K562 (cell line): ENCODE measurements around the gene PDE1C. TPM values are rescaled to one million over a fixed set of nuclear protein-coding genes. Genes with fewer than 3 reads are reported as not detected.

Experiments used
- ATAC-seq: fragments of 200-7000 bp; cut with Tn5 transposase; 3 replicates; pipeline ENCODE4 v1.9.1; 2020; ENCODE audit warnings: moderate library complexity
- BruUV-seq: library from RNA; stranded (reverse); fragments of 400-500 nt; replicated peaks from 2 replicates; lab custom pipeline; 2021; lab: Mats Ljungman, UMichigan
- CTCF ChIA-PET: fragments of 300-600 bp; formaldehyde crosslinking; extraction: SDS; loops from one replicate; lab custom pipeline; 2021; ENCODE audit warnings: low intra/inter-chr PET ratio; lab: Yijun Ruan, JAX
- POLR2A ChIA-PET: fragments of 300-600, 350-650 bp; sonication (Branson Sonifier 250); formaldehyde crosslinking; extraction: SDS; loops from one replicate; lab custom pipeline; 2021; ENCODE audit warnings: antibody characterized with exemption, inconsistent platforms; lab: Yijun Ruan, JAX
- DNase-seq, 4 experiments: peaks; one replicate each; pipeline versions ENCODE4 v3.0.0 to v3.0.0-alpha.2; 2011 to 2018; ENCODE audit warnings: low spot score in 3 of 4, mixed read lengths in 3 of 4; ENCODE audit errors: extremely low read depth in 1 of 4
- FAIRE-seq: peaks from 2 replicates; lab custom pipeline; 2011; peaks lifted over from hg19 to GRCh38; lab: Jason Lieb, UNC
- H2AFZ ChIP-seq: 2 replicates; pipeline ENCODE4 v1.6.0; 2011; ENCODE audit warnings: low read depth, low read length, control low read depth, inconsistent platforms
- H3K27ac ChIP-seq: fragments of 200-600 bp; 3 replicates; pipeline ENCODE4 v1.8.0; 2011; ENCODE audit warnings: low read depth, mild to moderate bottlenecking, control low read depth, inconsistent platforms, low read length, moderate library complexity, mixed read lengths; ENCODE audit errors: extremely low read depth
- H3K27me3 ChIP-seq, 2 experiments: fragments of 300-600 bp in 1 of 2; 2 replicates in 1 of 2; 3 replicates in 1 of 2; pipeline versions ENCODE4 v1.6.0 to v1.8.0; 2011; ENCODE audit warnings: inconsistent platforms in 2 of 2, low read length in 2 of 2, mild to moderate bottlenecking in 1 of 2, mixed read lengths in 1 of 2, moderate library complexity in 1 of 2; ENCODE audit not compliant: control insufficient read depth in 2 of 2, insufficient read depth in 2 of 2
- H3K36me3 ChIP-seq: fragments of 300-600 bp; 3 replicates; pipeline ENCODE4 v1.8.0; 2011; ENCODE audit warnings: mild to moderate bottlenecking, low read length, inconsistent platforms; ENCODE audit not compliant: control insufficient read depth, insufficient read depth
- H3K4me1 ChIP-seq, 2 experiments: fragments of 200-600 bp in 1 of 2; replicated peaks in 1 of 2; 2 replicates in 1 of 2; 3 replicates in 1 of 2; pipeline versions ENCODE4 v1.5.1 to v1.8.0; 2011; ENCODE audit warnings: inconsistent platforms in 2 of 2, low read length in 2 of 2, mild to moderate bottlenecking in 1 of 2, mixed read lengths in 1 of 2, moderate library complexity in 1 of 2; ENCODE audit not compliant: control insufficient read depth in 2 of 2, insufficient read depth in 2 of 2
- H3K4me2 ChIP-seq: 2 replicates; pipeline ENCODE4 v1.6.1; 2011; ENCODE audit warnings: low read length, control low read depth, inconsistent platforms, mixed read lengths; ENCODE audit not compliant: insufficient read depth
- H3K4me3 ChIP-seq: fragments of 200-600 bp; sonication (generic), shearing (Covaris generic); 2 replicates; pipeline ENCODE4 v1.5.1; 2016; ENCODE audit warnings: control low read depth, inconsistent platforms
- H3K79me2 ChIP-seq: fragments of 200-600 bp; 3 replicates; pipeline ENCODE4 v1.8.0; 2011; ENCODE audit warnings: low read length, inconsistent platforms; ENCODE audit not compliant: control insufficient read depth, insufficient read depth
- H3K9ac ChIP-seq, 2 experiments: 2 replicates each; pipeline versions ENCODE4 v1.6.0 to v1.6.1; 2011; ENCODE audit warnings: low read depth in 2 of 2, low read length in 2 of 2, control low read depth in 1 of 2, inconsistent platforms in 1 of 2, mild to moderate bottlenecking in 1 of 2, mixed read lengths in 1 of 2; ENCODE audit not compliant: insufficient read depth in 1 of 2
- H3K9me1 ChIP-seq: one replicate; pipeline ENCODE4 v1.6.0; 2011; ENCODE audit warnings: inconsistent platforms, mild to moderate bottlenecking, low read length, moderate library complexity; ENCODE audit not compliant: control insufficient read depth, insufficient read depth
- H3K9me3 ChIP-seq: replicated peaks from 2 replicates; pipeline ENCODE4 v1.5.1; 2011; ENCODE audit warnings: low read depth, low read length, inconsistent platforms; ENCODE audit not compliant: control insufficient read depth, insufficient read depth
- H4K20me1 ChIP-seq: replicated peaks from 2 replicates; pipeline ENCODE4 v1.6.1; 2011; ENCODE audit warnings: low read length, inconsistent platforms, mixed read lengths; ENCODE audit not compliant: control insufficient read depth, insufficient read depth
- BRD4 ChIP-seq: fragments of 200-600 bp; sonication (generic); IDR thresholded peaks from 2 replicates; pipeline ENCODE4 v1.6.1; 2017; ENCODE audit warnings: inconsistent platforms
- CHD7 ChIP-seq: fragments of 200-600 bp; sonication (generic); IDR thresholded peaks from one replicate; pipeline ENCODE4 v1.6.1; 2012; ENCODE audit warnings: mild to moderate bottlenecking, low read depth, low read length, inconsistent platforms
- E2F8 ChIP-seq: fragments of 450-650 bp; IDR thresholded peaks from 2 replicates; pipeline ENCODE4 v1.7.1; 2018; ENCODE audit warnings: mild to moderate bottlenecking, low read depth; ENCODE audit not compliant: partially characterized antibody
- ELF1 ChIP-seq: fragments of 200-800 bp; sonication (Bioruptor generic); IDR thresholded peaks from 2 replicates; pipeline ENCODE4 v1.6.1; 2016; ENCODE audit warnings: missing genetic modification characterization, missing compliant biosample characterization
- FOXM1 ChIP-seq, 2 experiments: fragments of 450-650 bp in 1 of 2; sonication (generic) in 1 of 2; formaldehyde crosslinking in 1 of 2; IDR thresholded peaks; 2 replicates each; pipeline versions ENCODE4 v1.6.1 to v1.9.0; 2017 to 2022; ENCODE audit warnings: low read depth in 2 of 2, mild to moderate bottlenecking in 2 of 2, missing genetic modification reagents in 1 of 2, moderate library complexity in 1 of 2
- MXI1 ChIP-seq: IDR thresholded peaks from 2 replicates; pipeline ENCODE4 v1.6.1; 2011; ENCODE audit warnings: low read depth, mild to moderate bottlenecking, improper control_type of control experiment, low read length
- POLR2AphosphoS5 ChIP-seq: IDR thresholded peaks from 2 replicates; pipeline ENCODE4 v1.6.1; 2011; ENCODE audit warnings: mild to moderate bottlenecking, low read depth, low read length, moderate library complexity; ENCODE audit not compliant: control insufficient read depth, insufficient read depth
- ZKSCAN3 ChIP-seq: fragments of 250-450 bp; sonication (Bioruptor Pico); IDR thresholded peaks from 2 replicates; pipeline ENCODE4 v1.4.0; 2020
- ZNF41 ChIP-seq: fragments of 250-450 bp; sonication (Bioruptor Pico); conservative IDR thresholded peaks from 2 replicates; pipeline ENCODE4 v1.4.0; 2020; ENCODE audit warnings: mild to moderate bottlenecking
- WGBS: fragments of 100-300 bp; shearing (Covaris generic); methylation state at CpG from one replicate; pipeline ENCODE4 v1.1.6; 2016; ENCODE audit warnings: low coverage, mixed read lengths; ENCODE audit not compliant: insufficient coverage; ENCODE audit errors: missing lambda C conversion rate; 5-methylcytosine and 5-hydroxymethylcytosine counted together
- in situ Hi-C: fragments of 300-500 bp; cut with MboI; formaldehyde crosslinking; loops from 4 replicates; pipeline ENCODE4 v1.15.0; 2018; ENCODE audit warnings: inconsistent platforms, mixed read lengths
- intact Hi-C: fragments of 100-400 bp; cut with micrococcal nuclease; formaldehyde crosslinking; loops from 2 replicates; pipeline ENCODE4 v1.14.2; 2022
- polyA plus RNA-seq, 8 experiments: library from polyadenylated mRNA; depleted of rRNA in 4 of 8; stranded (reverse) in 5 of 8; unstranded in 3 of 8; fragments of >200 nt; fragmentation: Nextera tagmentation in 2 of 8; fragmentation: Illumina TruSeq in 1 of 8; extraction: Ambion mirVana in 2 of 8; extraction: Trizol in 1 of 8; gene quantifications; 2 replicates each; pipeline versions ENCODE4 v1.2.1 to v1.2.3, GENCODE V29; 2011 to 2014; ENCODE audit warnings: inconsistent platforms in 1 of 8, missing spikeins in 1 of 8
- total RNA-seq, 7 experiments: library from RNA; depleted of rRNA in 6 of 7; stranded (reverse); fragments of >200 nt in 6 of 7; fragmentation: Illumina TruSeq in 2 of 7; extraction: Trizol in 2 of 7; gene quantifications; 2 replicates each; pipeline versions ENCODE4 v1.2.1 to v1.2.3, GENCODE V29; 2011 to 2021; ENCODE audit warnings: low replicate concordance in 1 of 7

The PDE1C gene
- total and polyA plus RNA-seq, 9 of the 15 experiments (the other 6 are each of a cell fraction or from before 2014, with no cell fraction given): under 0.01 to 0.01 TPM; not detected in 7

- BruUV-seq: no TSS peak
- FAIRE-seq (no peak), ATAC-seq (no peak), DNase-seq (no peak)
- H3K36me3 ChIP-seq: no peaks in the 10 kb centered on the region
- no peaks in the 10 kb centered on the region for H3K9me1 ChIP-seq
- intact Hi-C loops (no loop called here), in situ Hi-C loops (no loop called here)
- H3K4me3 ChIP-seq: no peak overlapping the region
- no peaks in the 10 kb centered on the region for H3K9me3 ChIP-seq
- 2% methylated on average over 4 of the region's 4 CpGs for WGBS
- H3K27ac ChIP-seq: no peak overlapping the region
- ChIA-PET CTCF (no interaction called here), POLR2A (no interaction called here)
- no peaks in the 10 kb centered on the region for H3K79me2 ChIP-seq
- H3K4me1 ChIP-seq: no peaks in the 10 kb centered on the region
- H3K27me3 ChIP-seq: no peaks in the 10 kb centered on the region
- no peaks in the 10 kb centered on the region for H4K20me1 ChIP-seq
- no peak overlapping the region for H2AFZ ChIP-seq
- H3K9ac ChIP-seq: no peak overlapping the region
- no peak overlapping the region for H3K4me2 ChIP-seq
- TF ChIP-seq ZKSCAN3 (no peak), FOXM1 (IDR thresholded peaks at IDR 0.05; ENCODE audit: low read depth) (no peak), FOXM1 (CRISPR knock-in tag; IDR thresholded peaks at IDR 0.05; ENCODE audit: low read depth) (no peak), MXI1 (no peak), CHD7 (no peak), E2F8 (no peak), BRD4 (no peak), POLR2AphosphoS5 (no peak), ELF1 (tag) (no peak), ZNF41 (no peak)
Measured at GRCh38 chr7:31856337-31856736, 213.9 kb downstream of the PDE1C start.
